ENCODE data around the gene PIGN. TPM values are rescaled to one million over a fixed set of nuclear protein-coding genes. Genes with fewer than 3 reads are reported as not detected.

PIGN gene
- total RNA-seq, 1 donor from 2014 or later: 35.4 TPM

- Mint-ChIP-seq H3K4me3 (no peak overlapping the region), H3K4me1 (peaks cover 4% of the 10 kb centered on the region), H3K9me3 (peaks cover 22% of the 10 kb centered on the region), H3K36me3 (peaks cover 36% of the 10 kb centered on the region), H3K27ac (no peak overlapping the region), H3K27me3 (ENCODE audit: low read depth) (no peaks in the 10 kb centered on the region)
- no peak for DNase-seq (ENCODE audit: low spot score in 2 of 2, unreplicated experiment in 2 of 2)
- no peak for TF ChIP-seq CTCF (IDR thresholded peaks at IDR 0.05; ENCODE audit: unreplicated experiment)
Measured at GRCh38 chr18:62211325-62211828, 24.5 kb upstream of the PIGN start.

GRCh38 chr18:62210138-62210537 is 23.3 kb upstream of the PIGN start:
- no peak for DNase-seq (ENCODE audit: low spot score in 2 of 2, unreplicated experiment in 2 of 2)
- H3K36me3 Mint-ChIP-seq: peaks cover 36% of the 10 kb centered on the region

GRCh38 chr18:62209046-62209445 is 22.2 kb upstream of the PIGN start:
- TF ChIP-seq CTCF (IDR thresholded peaks at IDR 0.05; ENCODE audit: unreplicated experiment): no peak
- H3K9me3 Mint-ChIP-seq: peaks cover 22% of the 10 kb centered on the region
- H3K4me1 Mint-ChIP-seq: no peaks in the 10 kb centered on the region
- no peak overlapping the region for H3K27ac Mint-ChIP-seq
- no peaks in the 10 kb centered on the region for H3K27me3 Mint-ChIP-seq (ENCODE audit: low read depth)
- H3K4me3 Mint-ChIP-seq: no peak overlapping the region
- H3K36me3 Mint-ChIP-seq: peaks cover 32% of the 10 kb centered on the region
- DNase-seq (ENCODE audit: low spot score in 2 of 2, unreplicated experiment in 2 of 2): no peak

More at GRCh38 chr18:62210138-62210537, 23.3 kb upstream of the PIGN start:
- H3K27me3 Mint-ChIP-seq (ENCODE audit: low read depth): no peaks in the 10 kb centered on the region
- no peak overlapping the region for H3K27ac Mint-ChIP-seq
- H3K9me3 Mint-ChIP-seq: peaks cover 22% of the 10 kb centered on the region
- no peaks in the 10 kb centered on the region for H3K4me1 Mint-ChIP-seq
- no peak overlapping the region for H3K4me3 Mint-ChIP-seq
- TF ChIP-seq CTCF (IDR thresholded peaks at IDR 0.05; ENCODE audit: unreplicated experiment): no peak

GRCh38 chr18:62206593-62206992 is 19.7 kb upstream of the PIGN start:
- Mint-ChIP-seq H3K4me3 (no peak overlapping the region), H3K27ac (no peak overlapping the region), H3K9me3 (peaks cover 22% of the 10 kb centered on the region), H3K27me3 (ENCODE audit: low read depth) (no peaks in the 10 kb centered on the region), H3K36me3 (peaks cover 21% of the 10 kb centered on the region), H3K4me1 (peaks cover 10% of the 10 kb centered on the region)
- no peak for DNase-seq (ENCODE audit: low spot score in 2 of 2, unreplicated experiment in 2 of 2)
- no peak for TF ChIP-seq CTCF (IDR thresholded peaks at IDR 0.05; ENCODE audit: unreplicated experiment)

GRCh38 chr18:62205824-62206223 is 19.0 kb upstream of the PIGN start:
- DNase-seq (ENCODE audit: low spot score in 2 of 2, unreplicated experiment in 2 of 2): no peak
- H3K4me3 Mint-ChIP-seq: no peak overlapping the region
- H3K27ac Mint-ChIP-seq: no peak overlapping the region
- H3K4me1 Mint-ChIP-seq: peaks cover 10% of the 10 kb centered on the region
- peaks cover 21% of the 10 kb centered on the region for H3K36me3 Mint-ChIP-seq
- no peak for TF ChIP-seq CTCF (IDR thresholded peaks at IDR 0.05; ENCODE audit: unreplicated experiment)
- H3K27me3 Mint-ChIP-seq (ENCODE audit: low read depth): no peaks in the 10 kb centered on the region
- peaks cover 22% of the 10 kb centered on the region for H3K9me3 Mint-ChIP-seq

- Mint-ChIP-seq H3K27ac (peak overlapping the region; percentile 53), H3K4me3 (no peak overlapping the region), H3K4me1 (peaks cover 12% of the 10 kb centered on the region), H3K27me3 (ENCODE audit: low read depth) (no peaks in the 10 kb centered on the region), H3K36me3 (peaks cover 2% of the 10 kb centered on the region), H3K9me3 (no peaks in the 10 kb centered on the region)
- DNase-seq (ENCODE audit: low spot score in 2 of 2, unreplicated experiment in 2 of 2): no peak
- no peak for TF ChIP-seq CTCF (IDR thresholded peaks at IDR 0.05; ENCODE audit: unreplicated experiment)
Measured at GRCh38 chr18:62201870-62202269, 15.0 kb upstream of the PIGN start.
